ENCODE results near the gene ZNF536.

The ZNF536 gene

DNA sequence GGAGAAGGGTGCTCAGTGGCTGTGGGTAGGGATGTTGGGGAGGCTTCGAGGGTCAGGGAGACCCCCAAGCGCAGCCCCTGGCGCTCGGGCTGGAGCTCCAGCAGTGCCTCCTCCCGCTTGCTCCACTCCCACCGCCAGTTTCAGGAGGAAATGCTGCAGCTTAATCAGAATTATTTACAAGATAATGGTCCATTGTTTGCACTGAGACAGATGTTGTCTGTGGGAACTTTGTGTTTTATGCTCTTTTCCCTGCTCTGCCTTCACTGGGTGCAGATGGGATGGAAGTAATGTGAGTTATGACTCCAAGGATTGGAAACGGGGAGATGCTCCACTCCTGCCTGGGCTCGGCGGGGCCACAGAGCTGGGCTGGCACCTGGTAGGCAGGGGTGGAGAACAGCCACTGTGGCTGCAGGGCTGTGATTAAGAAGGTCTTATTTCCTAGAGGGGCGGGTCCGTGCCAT lies 192.4 kb downstream of the ZNF536 start:
- DNase-seq (ENCODE audit: low spot score), result no peak

DNA sequence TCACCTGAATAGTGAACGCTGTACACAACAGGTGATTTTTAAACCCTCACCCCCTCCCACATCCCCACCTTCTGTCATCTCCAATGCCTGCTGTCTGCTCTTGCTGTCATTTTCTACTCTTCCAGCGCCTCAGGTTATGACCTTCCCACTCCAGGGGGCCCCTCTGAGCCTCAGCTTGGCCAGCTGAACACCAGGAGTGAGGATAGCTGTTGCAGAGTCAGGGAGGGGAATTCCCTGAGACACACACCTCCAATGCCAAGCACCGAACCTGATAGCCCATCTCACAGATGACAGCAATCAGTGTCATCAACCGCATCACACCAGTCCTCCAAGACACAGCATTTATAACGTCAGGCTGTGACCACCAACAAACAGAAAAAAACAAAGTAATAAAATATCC lies 193.5 kb downstream of the ZNF536 start:
- no peak for DNase-seq (ENCODE audit: low spot score)

DNA sequence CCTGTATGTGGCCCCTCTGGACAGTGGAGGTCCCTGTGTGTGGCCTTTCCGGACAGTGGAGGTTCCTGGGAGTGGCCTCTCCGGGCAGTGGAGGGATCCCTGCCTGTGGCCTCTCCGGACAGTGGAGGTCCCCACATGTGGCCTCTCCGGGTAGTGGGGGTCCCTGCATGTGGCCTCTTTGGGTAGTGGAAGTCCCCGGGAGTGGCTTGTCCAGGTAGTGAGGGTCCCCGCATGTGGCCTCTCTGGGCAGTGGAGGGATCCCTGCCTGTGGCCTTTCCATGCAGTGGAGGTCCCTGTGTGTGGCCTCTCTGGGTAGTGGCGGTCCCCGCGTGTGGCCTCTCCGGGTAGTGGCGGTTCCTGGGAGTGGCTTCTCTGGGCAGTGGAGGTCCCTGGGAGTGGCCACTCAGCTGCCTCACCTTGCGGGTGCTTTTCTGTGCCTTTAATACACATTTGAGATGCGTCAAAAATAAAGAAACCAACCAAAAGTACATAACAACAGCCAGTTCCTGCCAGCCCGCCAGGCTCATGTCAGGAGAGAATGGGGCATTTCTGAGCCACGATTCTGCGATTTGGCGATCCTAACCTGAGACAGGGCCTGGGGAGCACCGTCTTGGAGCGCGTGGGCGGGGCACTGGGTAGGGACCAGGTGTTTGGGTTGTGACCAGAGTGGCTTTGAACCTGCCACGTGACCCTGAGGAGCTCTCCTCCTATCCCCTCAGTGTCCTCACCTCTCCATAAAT lies 194.7 kb downstream of the ZNF536 start:
- no peak for DNase-seq (ENCODE audit: low spot score)

DNA sequence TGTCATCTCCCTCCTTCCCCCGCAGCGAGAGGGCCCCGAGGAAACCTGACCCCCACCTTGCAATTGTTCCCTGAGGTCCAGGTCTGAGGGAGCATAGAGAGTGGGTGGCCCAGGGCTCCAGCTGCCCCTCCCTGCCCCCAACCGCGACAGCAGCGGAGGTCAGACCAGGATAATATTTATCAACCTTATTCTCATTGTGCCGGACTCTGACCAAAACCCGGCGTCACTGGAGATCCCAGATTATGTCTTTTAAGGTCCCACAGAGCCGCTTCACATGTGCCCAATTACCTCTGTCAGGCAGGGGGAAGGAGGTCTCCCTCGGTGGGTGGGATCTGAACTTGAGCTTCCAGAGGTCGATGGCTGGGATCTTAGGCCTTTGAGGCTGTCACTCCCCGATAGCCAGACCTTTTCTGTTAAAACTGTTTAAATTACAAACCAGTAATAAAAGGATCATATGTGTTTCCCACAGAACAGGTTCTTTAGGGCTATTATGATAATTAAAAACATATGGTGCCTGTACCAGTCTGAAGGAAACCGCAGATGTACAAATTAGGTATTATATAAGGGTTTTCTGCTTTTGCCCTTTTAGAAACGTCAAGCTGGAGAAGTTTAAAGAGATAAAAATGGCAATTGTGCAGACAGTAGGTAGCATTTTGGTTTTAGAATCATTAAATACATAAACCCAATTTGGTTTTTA lies 195.5 kb downstream of the ZNF536 start:
- no peak for DNase-seq (ENCODE audit: low spot score)

DNA sequence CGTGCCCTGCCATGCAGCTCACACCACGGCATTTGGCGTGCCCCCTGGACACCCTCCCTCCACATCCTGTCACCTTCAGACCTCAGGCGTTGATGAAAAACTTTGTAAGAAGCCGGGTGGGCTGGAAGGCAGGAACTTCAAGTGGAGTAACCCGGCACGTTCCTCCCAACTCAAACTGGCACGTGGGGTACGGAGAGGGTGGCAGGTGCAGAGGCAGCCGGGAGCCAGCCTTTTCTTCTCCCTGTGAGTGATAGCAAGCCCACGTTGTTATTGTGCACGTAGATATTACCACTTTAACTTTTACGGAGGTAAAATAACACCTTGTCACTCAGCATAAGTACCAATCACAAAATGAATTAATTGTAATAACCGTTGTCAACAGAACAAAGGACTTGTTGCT lies 198.0 kb downstream of the ZNF536 start:
- DNase-seq (ENCODE audit: low spot score), result no peak

DNA sequence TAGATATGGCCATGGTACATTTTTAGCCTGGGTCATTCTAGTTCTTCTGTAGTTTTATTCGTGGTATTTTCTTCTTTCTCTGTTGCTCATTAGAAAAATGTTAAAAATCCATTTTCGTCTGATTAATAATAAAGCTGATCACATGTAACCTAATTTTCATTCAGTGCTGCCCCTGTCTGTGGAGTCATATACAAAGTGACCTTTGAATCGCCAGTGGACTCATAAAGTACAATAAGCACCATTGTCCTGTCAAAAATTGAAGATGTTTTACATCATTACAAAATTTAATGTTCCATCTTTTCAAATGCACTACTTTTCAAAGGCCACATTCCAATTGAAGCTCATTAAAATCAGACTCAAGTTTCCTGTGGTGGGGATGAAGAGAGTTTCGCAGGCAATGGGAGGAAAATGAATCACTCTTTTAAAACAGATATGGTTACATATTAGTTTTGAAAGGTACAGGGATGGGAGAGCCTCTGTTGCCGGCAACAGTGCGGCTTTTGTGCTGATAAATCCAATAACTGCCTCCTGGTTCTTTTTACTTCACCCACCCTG lies 205.4 kb downstream of the ZNF536 start:
- no peak for DNase-seq (ENCODE audit: low spot score)

DNA sequence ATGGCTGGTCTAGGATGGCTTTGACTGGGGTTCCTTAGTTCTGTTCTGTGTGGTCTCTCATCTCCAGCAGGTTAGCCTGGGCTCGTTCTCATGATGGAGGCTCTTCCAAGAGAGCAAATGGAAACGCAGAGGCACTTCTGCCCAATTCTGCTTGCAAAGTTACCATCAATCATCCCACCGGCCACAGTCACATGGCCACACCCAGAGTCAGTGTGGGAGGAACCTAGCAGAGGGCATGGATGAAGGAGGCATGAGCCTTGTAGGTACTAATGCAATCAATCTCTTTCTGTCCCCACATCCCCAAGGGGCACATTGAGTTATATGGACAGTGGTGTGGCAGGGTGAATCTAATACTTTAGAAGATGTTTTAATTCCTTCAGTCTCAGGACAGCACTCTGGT lies 207.2 kb downstream of the ZNF536 start:
- no peak for DNase-seq (ENCODE audit: low spot score)

DNA sequence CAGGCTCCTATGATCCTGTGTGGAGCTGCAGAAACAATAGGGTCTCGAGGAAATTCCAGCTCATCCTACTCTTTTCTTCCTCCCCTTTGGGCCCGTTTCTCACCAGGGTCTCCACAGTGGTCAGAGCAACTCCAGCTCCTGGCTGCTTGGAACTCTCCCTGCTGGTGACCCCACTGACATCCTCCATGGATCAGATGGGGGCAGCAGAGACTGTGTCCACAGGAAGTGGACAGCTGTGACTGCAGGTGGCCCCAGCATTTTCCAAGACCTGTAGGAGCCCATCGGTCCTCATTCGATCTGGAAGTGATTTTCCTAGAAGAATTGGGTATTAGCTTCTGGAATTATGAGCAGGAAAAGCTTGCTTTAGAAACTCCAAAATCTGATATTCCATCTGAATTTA lies 208.5 kb downstream of the ZNF536 start:
- no peak for DNase-seq (ENCODE audit: low spot score)

DNA sequence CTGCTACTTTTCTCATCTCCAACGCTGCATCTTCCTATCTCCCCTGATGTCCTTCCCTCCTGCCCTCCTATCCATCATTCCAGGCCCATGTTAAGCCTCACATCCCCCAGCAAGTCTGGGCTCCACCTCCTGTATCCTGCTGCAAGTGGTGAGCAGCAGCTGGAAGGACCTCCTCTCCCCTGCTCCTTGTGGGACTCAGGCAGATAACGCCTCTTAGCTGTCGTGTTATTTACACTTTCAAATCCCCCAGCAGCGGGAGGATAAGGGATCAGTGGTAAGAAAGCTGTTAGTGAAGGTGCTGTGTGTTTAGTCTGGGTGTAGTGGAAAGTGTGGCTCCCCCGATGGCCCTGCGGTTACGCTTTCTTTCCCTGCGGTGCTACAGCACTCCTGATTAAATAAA lies 211.9 kb downstream of the ZNF536 start:
- DNase-seq (ENCODE audit: low spot score), result no peak

DNA sequence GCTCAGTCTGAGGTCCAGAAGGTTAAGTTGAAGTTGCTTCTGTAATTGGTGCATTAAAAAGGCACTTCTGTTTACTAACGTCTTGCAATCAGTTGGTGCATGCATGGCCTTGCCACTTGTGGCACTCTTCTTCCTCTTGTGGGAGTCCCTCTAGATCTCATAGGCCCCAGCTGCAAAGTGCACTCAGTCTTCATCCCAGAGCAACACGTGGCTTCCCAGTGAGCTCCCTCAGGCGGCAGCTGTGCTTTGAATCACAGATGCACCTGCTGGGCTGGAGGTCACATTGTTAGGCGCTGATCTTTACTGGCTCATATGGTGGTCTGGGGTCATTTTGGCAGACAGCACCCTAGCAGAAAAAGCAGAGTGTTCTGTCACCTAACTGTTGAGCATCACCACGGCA lies 215.7 kb downstream of the ZNF536 start:
- DNase-seq (ENCODE audit: low spot score), result no peak

DNA sequence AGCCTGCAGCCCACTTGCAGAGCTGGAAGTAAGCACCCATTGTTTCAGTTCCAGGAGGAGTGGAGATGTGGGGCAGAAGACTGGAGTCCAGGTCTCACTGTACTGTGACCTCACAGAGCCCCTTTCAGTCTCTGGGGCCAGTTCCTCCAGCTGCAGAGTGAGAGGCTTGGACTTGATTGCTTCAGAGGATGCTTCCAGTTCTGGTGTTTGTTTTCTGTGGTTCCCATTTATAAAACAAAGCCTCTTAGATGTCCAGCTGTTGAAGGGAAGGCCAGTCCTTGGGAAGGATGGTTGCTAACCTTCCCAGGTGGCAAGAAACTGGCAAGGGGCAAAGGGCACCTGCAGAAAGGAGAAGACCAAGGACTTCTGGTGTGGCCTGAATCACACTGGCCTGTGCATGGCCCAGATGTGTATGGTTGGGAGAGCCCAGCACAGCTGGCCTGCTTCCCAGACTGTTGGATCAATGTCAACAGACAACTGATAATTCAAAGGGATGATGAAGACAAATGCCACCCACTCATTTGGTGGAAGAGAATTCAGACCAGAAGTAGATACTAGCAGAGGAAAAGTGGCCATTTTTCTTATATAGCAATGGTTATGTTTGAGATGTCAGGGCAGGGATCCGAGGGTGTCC lies 218.5 kb downstream of the ZNF536 start:
- no peak for DNase-seq (ENCODE audit: low spot score)

DNA sequence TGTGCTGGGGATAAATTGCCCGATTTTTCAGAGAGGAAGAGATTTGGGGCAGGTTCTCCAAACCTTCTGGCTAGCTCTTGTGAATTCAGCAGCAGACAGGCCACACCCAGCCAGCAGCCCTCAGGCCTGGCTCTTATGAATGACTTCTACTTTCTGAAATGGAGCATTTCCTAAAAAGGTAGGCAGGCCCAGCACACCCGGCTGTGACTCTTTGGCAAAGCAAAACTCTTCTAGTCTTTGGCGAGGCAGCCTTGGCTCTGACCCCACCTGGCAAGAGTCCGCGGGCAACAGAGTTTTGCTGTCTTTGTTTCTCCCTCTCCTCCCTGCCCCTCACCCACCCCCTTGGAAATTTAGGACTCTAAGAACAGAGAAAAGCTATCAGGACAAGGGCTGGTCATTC lies 221.2 kb downstream of the ZNF536 start:
- DNase-seq (ENCODE audit: low spot score), result no peak

DNA sequence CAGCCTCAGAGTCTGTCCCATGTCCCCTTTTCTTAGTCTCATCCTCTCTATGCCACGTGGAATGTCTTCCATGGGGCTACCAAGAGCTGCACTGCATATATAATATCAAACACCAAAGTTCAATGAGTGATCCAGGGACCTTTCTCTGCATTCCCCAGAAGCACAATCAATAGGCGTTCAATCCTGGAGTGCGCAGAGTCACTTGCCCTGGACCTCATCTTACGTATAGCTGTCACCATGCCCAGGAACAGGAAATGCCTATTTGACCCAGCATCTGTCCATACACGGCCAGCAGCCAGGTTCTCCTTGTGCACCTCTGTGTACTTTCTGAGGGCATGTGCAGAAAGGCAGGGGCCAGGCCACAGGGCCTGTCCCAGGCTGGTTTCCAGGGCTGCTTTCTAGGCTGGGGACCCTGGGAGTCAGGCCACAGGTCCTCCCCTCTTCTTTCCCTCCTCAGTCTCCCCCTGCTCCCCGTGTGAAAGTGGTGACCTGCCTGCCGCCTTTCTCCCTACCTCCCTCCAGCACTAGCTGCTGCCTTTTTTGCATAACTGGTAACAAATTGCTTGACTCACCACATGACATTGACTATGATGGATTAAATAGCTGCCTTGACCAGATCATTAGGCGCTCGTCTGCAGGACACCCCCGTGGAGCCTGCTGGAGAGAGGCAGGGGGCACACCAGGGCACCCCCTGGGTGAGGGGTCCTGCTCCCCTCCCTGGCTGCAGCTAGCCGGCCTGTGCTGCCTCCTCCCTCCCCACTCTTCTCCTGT lies 222.0 kb downstream of the ZNF536 start:
- no peak for DNase-seq (ENCODE audit: low spot score)

DNA sequence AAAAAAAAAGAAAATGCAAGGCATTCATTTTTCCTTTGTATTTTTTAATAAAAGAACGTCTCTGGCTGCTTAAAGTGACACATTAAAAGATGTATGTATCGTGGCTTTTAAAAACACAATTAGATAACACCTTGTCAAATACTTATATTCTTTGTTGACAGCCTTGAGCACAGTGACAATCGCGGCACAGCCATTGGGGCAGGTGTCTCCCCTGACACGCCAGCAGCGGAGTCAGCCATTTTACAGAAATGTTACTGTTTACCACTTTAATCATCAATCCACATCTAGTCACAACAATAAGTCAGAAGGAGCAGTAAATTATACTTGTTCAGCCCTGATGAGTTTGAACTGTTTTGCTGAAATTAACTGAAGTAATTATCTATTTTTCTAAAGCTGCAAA lies 224.1 kb downstream of the ZNF536 start:
- DNase-seq (ENCODE audit: low spot score), result no peak

DNA sequence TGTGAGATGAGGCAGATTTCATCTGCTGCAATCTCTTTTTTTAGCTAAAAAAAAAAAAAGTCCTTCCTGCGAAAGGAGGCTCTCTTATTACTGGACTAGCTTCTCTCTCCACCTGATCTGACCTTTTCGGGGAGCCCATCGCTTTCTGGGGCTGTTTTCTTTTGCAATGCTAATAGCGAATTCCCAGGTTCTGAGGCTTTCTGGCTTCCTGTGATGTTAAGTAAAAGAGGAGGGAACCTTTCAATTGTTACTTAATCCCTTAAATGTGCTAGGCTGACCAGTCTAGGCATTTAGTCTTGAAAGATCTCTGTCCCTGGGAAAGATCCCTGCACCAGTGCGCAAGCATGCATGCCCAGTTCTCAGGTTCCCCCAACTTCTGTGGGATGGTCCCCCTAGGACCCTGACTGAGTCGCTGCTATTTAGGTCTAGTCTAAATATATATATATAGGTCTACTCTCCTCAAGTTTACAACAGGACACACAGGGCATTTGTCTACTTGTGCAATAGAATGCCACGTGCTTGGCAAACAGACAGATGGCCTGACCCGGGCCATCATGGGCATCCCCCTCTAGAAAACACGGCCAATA lies 224.7 kb downstream of the ZNF536 start:
- no peak for DNase-seq (ENCODE audit: low spot score)

DNA sequence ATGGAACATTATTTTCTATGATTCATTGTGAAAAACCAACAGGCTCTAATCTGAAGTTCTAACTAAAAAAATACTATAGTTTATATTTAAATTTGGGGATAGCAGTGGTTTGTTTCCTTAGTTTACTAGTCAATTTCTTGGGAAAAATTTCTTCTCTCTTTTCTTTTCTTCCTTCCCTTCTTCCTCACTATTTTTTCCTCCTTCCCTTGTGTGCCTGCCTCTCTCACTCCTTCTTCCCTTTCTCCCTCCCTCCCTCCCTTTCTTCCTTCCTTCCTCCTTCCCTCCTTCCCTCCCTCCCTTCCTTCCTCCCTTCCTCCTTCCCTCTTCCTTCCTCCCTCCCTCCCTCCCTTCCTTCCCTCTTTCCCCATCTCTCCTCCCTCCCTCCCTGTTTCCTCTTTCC lies 226.5 kb downstream of the ZNF536 start:
- DNase-seq (ENCODE audit: low spot score), result no peak

DNA sequence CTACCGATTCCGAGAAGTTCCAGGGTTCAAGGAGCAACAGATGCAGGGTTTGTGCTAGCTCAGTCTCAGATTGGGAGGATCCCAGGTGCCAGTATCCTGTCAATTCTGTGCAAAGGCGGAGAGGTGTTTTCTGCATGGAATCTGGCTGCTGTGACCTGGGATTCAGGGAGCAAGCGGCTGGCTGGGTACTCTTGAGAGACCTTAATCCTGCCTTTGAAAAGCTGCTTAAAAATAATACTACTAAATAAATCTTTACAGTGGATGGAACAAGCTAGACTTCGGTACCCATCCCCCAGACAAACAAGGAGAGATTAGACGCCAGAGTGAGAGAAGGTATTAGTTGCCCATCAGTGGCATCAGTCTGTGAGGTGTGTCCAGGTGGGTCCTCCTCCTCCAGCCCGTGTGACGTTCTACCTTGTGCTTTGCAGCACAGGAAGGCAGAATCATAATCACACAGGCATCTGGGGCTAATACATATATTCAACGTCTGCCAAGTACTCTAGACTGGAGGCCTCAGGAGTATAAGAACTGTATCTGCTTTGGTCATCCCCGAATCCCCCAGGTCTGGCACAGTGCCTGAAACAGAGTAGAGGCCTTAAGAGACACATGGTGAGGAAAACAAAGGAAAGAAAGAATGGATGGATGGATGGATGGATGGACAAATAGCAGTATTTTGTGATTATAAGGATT lies 230.6 kb downstream of the ZNF536 start:
- no peak for DNase-seq (ENCODE audit: low spot score)

DNA sequence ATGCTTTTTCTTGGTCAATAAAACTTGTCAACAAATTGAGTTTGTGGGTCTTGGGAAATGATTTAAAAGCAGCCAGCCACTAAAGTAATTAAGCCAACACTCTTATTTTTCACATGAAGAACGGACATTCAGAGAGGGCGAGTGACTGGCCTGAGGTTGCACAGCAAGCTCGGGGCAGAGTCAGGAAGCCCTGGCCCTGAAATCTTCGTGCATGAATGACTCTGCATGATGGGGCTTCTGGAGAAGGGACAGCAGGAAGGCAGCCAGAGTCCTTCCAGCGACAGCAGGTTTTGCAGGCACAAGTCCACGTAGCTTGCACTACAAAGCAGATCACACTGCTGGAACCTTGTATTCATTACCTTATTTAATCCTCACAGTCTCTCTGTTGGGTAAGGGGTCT lies 232.5 kb downstream of the ZNF536 start:
- no peak for DNase-seq (ENCODE audit: low spot score)

DNA sequence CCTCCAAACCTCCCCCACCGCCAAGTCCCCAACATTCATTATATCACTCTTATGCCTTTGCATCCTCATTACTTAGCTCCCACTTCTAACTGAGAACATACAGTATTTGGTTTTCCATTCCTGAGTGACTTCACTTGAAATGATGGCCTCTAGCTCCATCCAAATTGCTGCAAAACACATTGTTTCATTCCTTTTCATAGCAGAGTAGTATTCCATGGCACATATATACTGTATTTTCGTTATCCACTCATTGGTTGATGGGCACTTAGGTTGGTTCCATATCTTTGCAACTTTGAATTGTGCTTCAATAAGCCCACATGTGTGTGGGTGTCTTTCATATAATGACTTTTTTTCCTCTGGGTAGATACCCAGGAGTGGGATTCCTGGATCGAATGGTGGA lies 233.1 kb downstream of the ZNF536 start:
- no peak for DNase-seq (ENCODE audit: low spot score)

DNA sequence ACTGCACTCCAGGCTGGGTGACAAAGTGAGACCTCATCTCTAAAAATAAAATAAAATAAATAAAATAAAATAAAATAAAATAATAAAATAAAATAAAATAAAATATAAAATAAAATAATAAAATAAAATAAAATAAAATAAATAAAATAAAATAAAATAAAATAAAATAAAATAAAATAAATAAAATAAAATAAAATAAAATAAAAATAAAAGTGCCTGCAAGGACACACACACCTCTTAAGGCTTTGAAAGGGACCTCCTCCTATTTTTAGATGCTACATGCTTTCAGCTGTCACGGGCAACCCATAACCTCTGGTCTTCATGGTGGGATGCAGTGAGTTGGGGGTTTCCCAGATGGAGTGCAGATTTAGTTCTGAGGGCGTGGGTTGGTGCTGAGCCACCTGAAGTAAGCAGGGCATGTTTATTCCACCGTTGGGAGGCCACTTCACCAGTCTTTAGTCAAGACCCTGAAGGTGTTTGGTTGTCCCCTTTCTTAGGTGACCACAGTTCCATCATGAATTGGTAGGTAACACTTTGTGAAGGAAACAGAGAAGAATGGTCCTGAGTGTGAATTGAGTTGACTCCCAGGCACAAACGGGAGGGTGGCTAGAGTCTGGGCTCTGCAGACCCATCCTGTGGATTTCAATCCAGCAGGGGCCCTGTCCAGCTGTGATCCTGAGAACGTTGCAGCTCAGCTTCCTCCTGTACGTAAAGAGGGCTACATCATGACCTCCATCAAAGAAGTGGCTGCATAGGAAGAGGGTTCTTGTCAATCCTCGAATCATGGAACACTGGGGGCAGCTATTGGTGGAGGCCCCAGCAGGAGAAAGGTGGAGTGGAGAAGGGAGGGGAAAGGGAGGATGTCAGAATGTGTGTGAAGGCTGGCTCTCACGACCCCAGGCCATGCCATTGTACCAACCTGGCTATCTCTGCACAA lies 234.2 kb downstream of the ZNF536 start:
- no peak for DNase-seq (ENCODE audit: low spot score)
